Prostate gland (tissue), 2 donors: Measurements from ENCODE around the gene SIGLEC6.

Experiments
- CTCF ChIP-seq, 4 experiments: fragments of 200-600 bp in 2 of 4; fragments of 450-650 bp in 2 of 4; sonication (generic) in 2 of 4; IDR thresholded peaks; 1 replicate in 3 of 4; 2 replicates in 1 of 4; pipeline ENCODE4 v1.5.1; 2016 to 2019; ENCODE audit warnings: antibody characterized with exemption in 4 of 4, mild to moderate bottlenecking in 2 of 4, moderate library complexity in 2 of 4
- POLR2A ChIP-seq: fragments of 450-650 bp; IDR thresholded peaks from one replicate; pipeline ENCODE4 v1.6.1; 2016; ENCODE audit warnings: antibody characterized with exemption, mild to moderate bottlenecking
- POLR2AphosphoS5 ChIP-seq: sonication (generic); formaldehyde crosslinking; IDR thresholded peaks from one replicate; pipeline ENCODE4 v1.6.1; 2017; ENCODE audit warnings: antibody characterized with exemption

- TF ChIP-seq CTCF (IDR thresholded peaks at IDR 0.05) (no peak), POLR2A (no peak), POLR2AphosphoS5 (no peak)
These were observed 37.0 kb upstream of the SIGLEC6 start for GRCh38 chr19:51568456-51568855.
